H9 (cell line): ENCODE measurements around the gene SPC24. TPM values are rescaled to one million over a fixed set of nuclear protein-coding genes. Genes with fewer than 3 reads are reported as not detected.

ENCODE experiments used
- DNase-seq: peaks from one replicate; pipeline ENCODE4 v3.0.0-alpha.2; 2017
- H2AFZ ChIP-seq: one replicate; pipeline ENCODE4 v1.6.1; 2013; ENCODE audit warnings: mild to moderate bottlenecking, low read length, control low read depth, moderate library complexity
- H2AK5ac ChIP-seq: 2 replicates; pipeline ENCODE4 v1.6.1; 2013; ENCODE audit warnings: low read length, control low read depth, mixed read lengths; ENCODE audit not compliant: insufficient read length
- H2BK120ac ChIP-seq: one replicate; pipeline ENCODE4 v1.6.1; 2013; ENCODE audit warnings: low read depth, mild to moderate bottlenecking, low read length, control low read depth, inconsistent platforms; ENCODE audit not compliant: poor library complexity, severe bottlenecking
- H2BK12ac ChIP-seq: 2 replicates; pipeline ENCODE4 v1.6.1; 2013; ENCODE audit warnings: low read length, control low read depth, mixed read lengths, low read depth; ENCODE audit not compliant: insufficient read length
- H2BK15ac ChIP-seq: 2 replicates; pipeline ENCODE4 v1.6.1; 2013; ENCODE audit warnings: low read depth, low read length, control low read depth
- H2BK20ac ChIP-seq: one replicate; pipeline ENCODE4 v1.6.1; 2013; ENCODE audit warnings: low read depth, mild to moderate bottlenecking, low read length, control low read depth, inconsistent platforms; ENCODE audit not compliant: poor library complexity, severe bottlenecking
- H2BK5ac ChIP-seq: 2 replicates; pipeline ENCODE4 v1.6.1; 2013; ENCODE audit warnings: low read length, control low read depth, mixed read lengths; ENCODE audit not compliant: insufficient read length
- H3K14ac ChIP-seq: 2 replicates; pipeline ENCODE4 v1.6.1; 2013; ENCODE audit warnings: low read length, control low read depth; ENCODE audit not compliant: insufficient read depth
- H3K18ac ChIP-seq: 2 replicates; pipeline ENCODE4 v1.6.1; 2013; ENCODE audit warnings: low read depth, mild to moderate bottlenecking, mixed read lengths, low read length, control low read depth; ENCODE audit not compliant: insufficient read length
- H3K23ac ChIP-seq: 2 replicates; pipeline ENCODE4 v1.6.1; 2013; ENCODE audit warnings: low read length, control low read depth, mixed read lengths, low read depth; ENCODE audit not compliant: insufficient read length
- H3K23me2 ChIP-seq: 2 replicates; pipeline ENCODE4 v1.6.1; 2013; ENCODE audit warnings: low read depth, mild to moderate bottlenecking, mixed read lengths, low read length, control low read depth; ENCODE audit not compliant: insufficient read length, poor library complexity, severe bottlenecking
- H3K27ac ChIP-seq: 2 replicates; pipeline ENCODE4 v1.5.1; 2013; ENCODE audit warnings: low read length, control low read depth, mixed read lengths, low read depth; ENCODE audit not compliant: insufficient read length
- H3K27me3 ChIP-seq: 2 replicates; pipeline ENCODE4 v1.6.1; 2013; ENCODE audit warnings: low read length, control low read depth, inconsistent platforms; ENCODE audit not compliant: insufficient read depth
- H3K4ac ChIP-seq: 2 replicates; pipeline ENCODE4 v1.6.1; 2013; ENCODE audit warnings: low read depth, mild to moderate bottlenecking, control low read depth, inconsistent platforms, low read length, moderate library complexity
- H3K4me1 ChIP-seq: 2 replicates; pipeline ENCODE4 v1.6.1; 2013; ENCODE audit warnings: low read length, control low read depth, inconsistent platforms; ENCODE audit not compliant: insufficient read depth
- H3K4me2 ChIP-seq: 2 replicates; pipeline ENCODE4 v1.6.1; 2013; ENCODE audit warnings: low read length, control low read depth, mixed read lengths; ENCODE audit not compliant: insufficient read length, insufficient read depth
- H3K56ac ChIP-seq: 2 replicates; pipeline ENCODE4 v1.6.1; 2013; ENCODE audit warnings: low read depth, mild to moderate bottlenecking, mixed read lengths, low read length, control low read depth; ENCODE audit not compliant: insufficient read length
- H3K79me1 ChIP-seq: 2 replicates; pipeline ENCODE4 v1.6.1; 2013; ENCODE audit warnings: low read depth, mild to moderate bottlenecking, moderate library complexity, low read length, control low read depth, inconsistent platforms; ENCODE audit not compliant: insufficient read depth, poor library complexity, severe bottlenecking
- H3K79me2 ChIP-seq: 2 replicates; pipeline ENCODE4 v1.6.1; 2013; ENCODE audit warnings: low read length, control low read depth, inconsistent platforms; ENCODE audit not compliant: insufficient read depth
- H3K9ac ChIP-seq: 2 replicates; pipeline ENCODE4 v1.6.1; 2013; ENCODE audit warnings: low read length, control low read depth, mixed read lengths; ENCODE audit not compliant: insufficient read length; ENCODE audit errors: extremely low read depth
- H3K9me3 ChIP-seq: one replicate; pipeline ENCODE4 v1.6.1; 2013; ENCODE audit warnings: low read depth, low read length, inconsistent platforms; ENCODE audit not compliant: control insufficient read depth
- H3T11ph ChIP-seq: one replicate; pipeline ENCODE4 v1.6.1; 2013; ENCODE audit warnings: mild to moderate bottlenecking, low read length, control low read depth, inconsistent platforms
- H4K20me1 ChIP-seq: one replicate; pipeline ENCODE4 v1.6.1; 2013; ENCODE audit not compliant: control insufficient read depth, insufficient read length, insufficient read depth
- H4K5ac ChIP-seq: 2 replicates; pipeline ENCODE4 v1.6.1; 2013; ENCODE audit warnings: low read depth, mild to moderate bottlenecking, mixed read lengths, low read length, control low read depth; ENCODE audit not compliant: insufficient read length
- H4K8ac ChIP-seq: replicated peaks from 2 replicates; pipeline ENCODE4 v1.6.1; 2013; ENCODE audit warnings: low read length, control low read depth, mixed read lengths, low read depth; ENCODE audit not compliant: insufficient read length
- H4K91ac ChIP-seq: 2 replicates; pipeline ENCODE4 v1.6.1; 2013; ENCODE audit warnings: low read depth, mild to moderate bottlenecking, moderate library complexity, mixed read lengths, low read length, control low read depth; ENCODE audit not compliant: insufficient read length
- H3K27ac Mint-ChIP-seq, 3 experiments: 2 replicates in 2 of 3; 3 replicates in 1 of 3; pipeline ENCODE4 v1.8.0; 2020 to 2021; ENCODE audit warnings: mixed read lengths in 3 of 3, mild to moderate bottlenecking in 1 of 3, moderate library complexity in 1 of 3
- H3K27me3 Mint-ChIP-seq: 2 replicates; pipeline ENCODE4 v1.8.0; 2021; ENCODE audit warnings: low read depth, mild to moderate bottlenecking, moderate library complexity, mixed read lengths
- H3K36me3 Mint-ChIP-seq, 3 experiments: 2 replicates in 2 of 3; 3 replicates in 1 of 3; pipeline ENCODE4 v1.8.0; 2020 to 2021; ENCODE audit warnings: low read depth in 3 of 3, mixed read lengths in 3 of 3; ENCODE audit not compliant: insufficient read depth in 1 of 3
- H3K4me1 Mint-ChIP-seq, 2 experiments: 2 replicates each; pipeline ENCODE4 v1.8.0; 2020; ENCODE audit warnings: mixed read lengths in 2 of 2
- H3K4me3 Mint-ChIP-seq, 2 experiments: 2 replicates in 1 of 2; 3 replicates in 1 of 2; pipeline ENCODE4 v1.8.0; 2020 to 2021; ENCODE audit warnings: mild to moderate bottlenecking in 2 of 2, mixed read lengths in 2 of 2, moderate library complexity in 1 of 2
- H3K9me3 Mint-ChIP-seq, 2 experiments: 2 replicates in 1 of 2; 3 replicates in 1 of 2; pipeline ENCODE4 v1.8.0; 2020; ENCODE audit warnings: mild to moderate bottlenecking in 2 of 2, mixed read lengths in 2 of 2, moderate library complexity in 1 of 2
- WGBS: extraction: QIAGEN DNeasy Blood & Tissue Kit; methylation state at CpG from one replicate; pipeline ENCODE4 v1.1.7; 2013; ENCODE audit warnings: missing lambda C conversion rate, low lambda C conversion rate, mixed read lengths; ENCODE audit not compliant: insufficient read length; ENCODE audit errors: extremely low coverage; 5-methylcytosine and 5-hydroxymethylcytosine counted together
- total RNA-seq: library from RNA; stranded (reverse); gene quantifications from 2 replicates; pipeline ENCODE4 v1.2.1, GENCODE V29; 2021
- TF ChIP-seq, protein P1 (sequence below): fragments of 200-600 bp; sonication (generic); conservative IDR thresholded peaks from 3 replicates; pipeline ENCODE4 v1.8.0; 2021; ENCODE audit warnings: antibody characterized with exemption, mild to moderate bottlenecking

The SPC24 gene
- total RNA-seq, 1 experiment from 2014 or later, result 51.5 TPM

DNA sequence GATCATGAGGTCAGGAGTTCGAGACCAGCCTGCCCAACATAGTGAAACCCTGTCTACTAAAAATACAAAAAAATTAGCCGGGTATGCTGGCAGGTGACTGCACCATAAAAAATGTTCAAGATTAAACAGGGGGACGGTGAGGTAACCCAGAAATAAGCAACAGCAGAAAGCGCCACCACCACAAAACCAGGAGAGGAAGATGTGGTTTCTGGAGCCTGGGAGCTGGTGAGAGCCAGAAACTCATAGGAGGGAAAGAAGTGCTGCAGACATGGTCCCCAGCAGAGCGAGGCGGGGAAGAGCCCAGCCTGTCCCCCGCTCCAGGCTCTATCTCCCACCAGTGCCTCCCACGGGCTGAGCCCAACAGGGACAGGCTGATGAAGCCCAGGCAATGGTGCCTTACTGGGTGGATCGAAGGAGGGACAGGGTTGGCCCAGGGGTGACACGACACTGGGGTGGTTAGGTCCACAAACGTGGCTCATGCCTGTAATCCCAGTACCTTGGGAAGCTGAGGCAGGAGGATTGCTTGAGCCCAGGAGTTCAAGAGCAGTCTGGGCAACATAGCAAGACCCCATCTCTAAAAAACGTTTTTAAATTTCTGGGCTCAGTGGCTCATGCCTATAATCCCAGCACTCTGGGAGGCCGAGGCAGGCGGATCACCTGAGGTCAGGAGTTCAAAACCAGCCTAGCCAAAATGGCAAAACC lies 19.0 kb downstream of the SPC24 start:
- Histone ChIP-seq H3K9ac (no peak overlapping the region), H2AK5ac (no peak overlapping the region), H3K4me2 (no peak overlapping the region), H3K23ac (no peak overlapping the region), H3K4me1 (no peaks in the 10 kb centered on the region), H4K8ac (no peak overlapping the region), H3K9me3 (no peaks in the 10 kb centered on the region), H4K20me1 (no peaks in the 10 kb centered on the region), H3T11ph (no peak overlapping the region), H3K4ac (no peak overlapping the region), H2BK5ac (no peak overlapping the region), H2AFZ (no peak overlapping the region), H3K23me2 (no peaks in the 10 kb centered on the region), H3K27ac (no peak overlapping the region), H3K18ac (no peak overlapping the region), H3K79me1 (no peaks in the 10 kb centered on the region), H2BK120ac (no peak overlapping the region), H3K79me2 (no peaks in the 10 kb centered on the region), H3K56ac (no peak overlapping the region), H2BK15ac (no peak overlapping the region), H4K91ac (no peak overlapping the region), H2BK12ac (no peak overlapping the region), H3K27me3 (no peaks in the 10 kb centered on the region), H3K14ac (no peak overlapping the region), H2BK20ac (no peak overlapping the region), H4K5ac (no peak overlapping the region)
- TF ChIP-seq, protein P1, sequence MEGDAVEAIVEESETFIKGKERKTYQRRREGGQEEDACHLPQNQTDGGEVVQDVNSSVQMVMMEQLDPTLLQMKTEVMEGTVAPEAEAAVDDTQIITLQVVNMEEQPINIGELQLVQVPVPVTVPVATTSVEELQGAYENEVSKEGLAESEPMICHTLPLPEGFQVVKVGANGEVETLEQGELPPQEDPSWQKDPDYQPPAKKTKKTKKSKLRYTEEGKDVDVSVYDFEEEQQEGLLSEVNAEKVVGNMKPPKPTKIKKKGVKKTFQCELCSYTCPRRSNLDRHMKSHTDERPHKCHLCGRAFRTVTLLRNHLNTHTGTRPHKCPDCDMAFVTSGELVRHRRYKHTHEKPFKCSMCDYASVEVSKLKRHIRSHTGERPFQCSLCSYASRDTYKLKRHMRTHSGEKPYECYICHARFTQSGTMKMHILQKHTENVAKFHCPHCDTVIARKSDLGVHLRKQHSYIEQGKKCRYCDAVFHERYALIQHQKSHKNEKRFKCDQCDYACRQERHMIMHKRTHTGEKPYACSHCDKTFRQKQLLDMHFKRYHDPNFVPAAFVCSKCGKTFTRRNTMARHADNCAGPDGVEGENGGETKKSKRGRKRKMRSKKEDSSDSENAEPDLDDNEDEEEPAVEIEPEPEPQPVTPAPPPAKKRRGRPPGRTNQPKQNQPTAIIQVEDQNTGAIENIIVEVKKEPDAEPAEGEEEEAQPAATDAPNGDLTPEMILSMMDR, result no peak
- Mint-ChIP-seq H3K9me3 (no peaks in the 10 kb centered on the region), H3K4me3 (no peak overlapping the region), H3K27me3 (no peaks in the 10 kb centered on the region; the same call in 1 of the 2 replicates), H3K27ac (no peak overlapping the region), H3K36me3 (peaks cover 14 to 24% (median 20%) of the 10 kb centered on the region in 3 experiments), H3K4me1 (peaks cover 10 to 13% of the 10 kb centered on the region in 2 experiments)
- no peak for DNase-seq
- no CpG with 5 or more reads among the region's 14 CpGs for WGBS
